ENCODE measurements around the gene FARP2. TPM values are rescaled to one million over a fixed set of nuclear protein-coding genes. Genes with fewer than 3 reads are reported as not detected.

Gene FARP2
- total RNA-seq, 1 experiment from 2014 or later = 49.3 TPM

GRCh38 chr2:241458687-241459086 is 102.6 kb downstream of the FARP2 start:
- Histone ChIP-seq H3K4me2 (ENCODE audit: low read length) (no peak overlapping the region), H2AFZ (ENCODE audit: low read depth, low read length, poor library complexity, severe bottlenecking) (no peak overlapping the region), H3K4me1 (ENCODE audit: control insufficient read depth in 1 of 2, insufficient read depth in 2 of 2, low read length in 2 of 2) (peaks cover 0 to 7% of the 10 kb centered on the region in 2 experiments; a peak in 2 of 4 replicates), H3K36me3 (ENCODE audit: control insufficient read depth in 1 of 2, insufficient read depth in 2 of 2, low read length in 2 of 2) (no peaks in the 10 kb centered on the region), H3K79me2 (ENCODE audit: insufficient read depth, low read length) (no peaks in the 10 kb centered on the region), H3K9me2 (ENCODE audit: insufficient read depth) (no peaks in the 10 kb centered on the region), H3K4me3 (replicated peaks in 1 of 2; ENCODE audit: low read depth in 1 of 2, low read length in 2 of 2) (no peak overlapping the region), H3K9ac (ENCODE audit: low read length) (no peak overlapping the region), H3K27me3 (ENCODE audit: insufficient read depth, low read length) (no peaks in the 10 kb centered on the region), H4K20me1 (ENCODE audit: insufficient read depth) (no peaks in the 10 kb centered on the region), H3K27ac (ENCODE audit: low read depth, low read length) (no peak overlapping the region), H3K9me3 (ENCODE audit: control insufficient read depth in 1 of 2, insufficient read depth in 1 of 2, low read depth in 1 of 2, low read length in 2 of 2) (no peaks in the 10 kb centered on the region)
- POLR2A ChIA-PET = no interaction called here
- intact Hi-C loops (cut with micrococcal nuclease) = no loop called here
- RAD21 ChIA-PET (ENCODE audit: low non-redundant PET in 1 of 2, low total read pairs in 2 of 2, uncharacterized antibody in 2 of 2, unreplicated experiment in 2 of 2) = no interaction called here
- CTCF ChIA-PET = no interaction called here
- ATAC-seq = no peak
- no peak for TF ChIP-seq ZNF274 (IDR thresholded peaks at IDR 0.05; ENCODE audit: low read depth, low read length)
- TF ChIP-seq, protein P1, sequence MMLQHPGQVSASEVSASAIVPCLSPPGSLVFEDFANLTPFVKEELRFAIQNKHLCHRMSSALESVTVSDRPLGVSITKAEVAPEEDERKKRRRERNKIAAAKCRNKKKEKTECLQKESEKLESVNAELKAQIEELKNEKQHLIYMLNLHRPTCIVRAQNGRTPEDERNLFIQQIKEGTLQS (IDR thresholded peaks at IDR 0.05) = no peak
- no peak for TF ChIP-seq CBX3 (IDR thresholded peaks at IDR 0.05; ENCODE audit: low read depth)
- no peak for TF ChIP-seq POLR2AphosphoS5 (IDR thresholded peaks at IDR 0.05; ENCODE audit: low read depth, low read length)
- TF ChIP-seq SIN3A (IDR thresholded peaks at IDR 0.05; ENCODE audit: low read depth) = no peak
- no peak for TF ChIP-seq FOSL1 (IDR thresholded peaks at IDR 0.05; ENCODE audit: low read depth)
- TF ChIP-seq, protein P2, sequence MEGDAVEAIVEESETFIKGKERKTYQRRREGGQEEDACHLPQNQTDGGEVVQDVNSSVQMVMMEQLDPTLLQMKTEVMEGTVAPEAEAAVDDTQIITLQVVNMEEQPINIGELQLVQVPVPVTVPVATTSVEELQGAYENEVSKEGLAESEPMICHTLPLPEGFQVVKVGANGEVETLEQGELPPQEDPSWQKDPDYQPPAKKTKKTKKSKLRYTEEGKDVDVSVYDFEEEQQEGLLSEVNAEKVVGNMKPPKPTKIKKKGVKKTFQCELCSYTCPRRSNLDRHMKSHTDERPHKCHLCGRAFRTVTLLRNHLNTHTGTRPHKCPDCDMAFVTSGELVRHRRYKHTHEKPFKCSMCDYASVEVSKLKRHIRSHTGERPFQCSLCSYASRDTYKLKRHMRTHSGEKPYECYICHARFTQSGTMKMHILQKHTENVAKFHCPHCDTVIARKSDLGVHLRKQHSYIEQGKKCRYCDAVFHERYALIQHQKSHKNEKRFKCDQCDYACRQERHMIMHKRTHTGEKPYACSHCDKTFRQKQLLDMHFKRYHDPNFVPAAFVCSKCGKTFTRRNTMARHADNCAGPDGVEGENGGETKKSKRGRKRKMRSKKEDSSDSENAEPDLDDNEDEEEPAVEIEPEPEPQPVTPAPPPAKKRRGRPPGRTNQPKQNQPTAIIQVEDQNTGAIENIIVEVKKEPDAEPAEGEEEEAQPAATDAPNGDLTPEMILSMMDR (IDR thresholded peaks at IDR 0.05 in 2 of 3, conservative IDR thresholded peaks at IDR 0.05 in 1 of 3; ENCODE audit: borderline replicate concordance in 1 of 3, insufficient read depth in 1 of 3, low read depth in 2 of 3, low read length in 2 of 3) = no peak
- no peak for TF ChIP-seq EGR1 (IDR thresholded peaks at IDR 0.05; ENCODE audit: low read depth)
- no peak for TF ChIP-seq SRF (IDR thresholded peaks at IDR 0.05; ENCODE audit: low read depth)
- TF ChIP-seq EZH2phosphoT487 (IDR thresholded peaks at IDR 0.05; ENCODE audit: borderline replicate concordance) = no peak
- TF ChIP-seq, protein P3, sequence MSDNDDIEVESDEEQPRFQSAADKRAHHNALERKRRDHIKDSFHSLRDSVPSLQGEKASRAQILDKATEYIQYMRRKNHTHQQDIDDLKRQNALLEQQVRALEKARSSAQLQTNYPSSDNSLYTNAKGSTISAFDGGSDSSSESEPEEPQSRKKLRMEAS (IDR thresholded peaks at IDR 0.05) = no peak
- TF ChIP-seq TCF7L2 (IDR thresholded peaks at IDR 0.05; ENCODE audit: borderline replicate concordance, extremely low read depth, insufficient read depth, insufficient read length) = no peak
- no peak for TF ChIP-seq RAD21 (IDR thresholded peaks at IDR 0.05; ENCODE audit: low read depth)
- no peak for TF ChIP-seq JUND (IDR thresholded peaks at IDR 0.05)
- TF ChIP-seq ELF1 (IDR thresholded peaks at IDR 0.05; ENCODE audit: borderline replicate concordance, low read depth) = no peak
- no peak for TF ChIP-seq EZH2 (IDR thresholded peaks at IDR 0.05)
- DNase-seq (ENCODE audit: low read depth, low spot score) = no peak
- no TSS peak for BruUV-seq (replicated peaks)

All from HCT116 (cell line).